Breast epithelium (tissue), 4 donors: ENCODE results near the gene MTRR. TPM values are rescaled to one million over a fixed set of nuclear protein-coding genes. Genes with fewer than 3 reads are reported as not detected.

Experiments used
- DNase-seq, 2 donors: peaks; one replicate each; pipeline ENCODE4 v3.0.0-alpha.2; 2019; ENCODE audit warnings: low spot score in 2 of 2
- H3K27ac ChIP-seq, 2 donors: fragments of 200-600 bp; sonication (generic) in 1 of 2; one replicate each; pipeline ENCODE4 v1.5.1; 2016 to 2019; ENCODE audit warnings: mild to moderate bottlenecking in 1 of 2
- H3K27me3 ChIP-seq, 2 donors: fragments of 200-600 bp; sonication (generic) in 1 of 2; one replicate each; pipeline versions ENCODE4 v1.5.1 to v1.6.0; 2017 to 2019; ENCODE audit warnings: control low read depth in 1 of 2, mild to moderate bottlenecking in 1 of 2
- H3K36me3 ChIP-seq: fragments of 200-600 bp; one replicate; pipeline ENCODE4 v1.5.1; 2019
- H3K4me1 ChIP-seq, 2 donors: fragments of 200-600 bp; sonication (generic); one replicate each; pipeline ENCODE4 v1.5.1; 2016 to 2019; ENCODE audit warnings: control low read depth in 1 of 2
- H3K4me3 ChIP-seq, 3 donors: fragments of 200-600 bp; sonication (generic); 1 replicate in 2 of 3; 2 replicates in 1 of 3; pipeline ENCODE4 v1.5.1; 2016 to 2019; ENCODE audit warnings: mild to moderate bottlenecking in 3 of 3, moderate library complexity in 2 of 3
- H3K9me3 ChIP-seq, 2 donors: fragments of 200-600 bp; sonication (generic) in 1 of 2; one replicate each; pipeline ENCODE4 v1.5.1; 2016 to 2019; ENCODE audit warnings: control low read depth in 1 of 2
- CTCF ChIP-seq, 3 donors: fragments of 450-650 bp; IDR thresholded peaks; one replicate each; pipeline ENCODE4 v1.5.1; 2016 to 2017; ENCODE audit warnings: antibody characterized with exemption in 3 of 3, mild to moderate bottlenecking in 3 of 3, moderate library complexity in 3 of 3
- POLR2A ChIP-seq: fragments of 450-650 bp; IDR thresholded peaks from one replicate; pipeline ENCODE4 v1.6.1; 2016; ENCODE audit warnings: antibody characterized with exemption, mild to moderate bottlenecking, moderate library complexity
- POLR2AphosphoS5 ChIP-seq, 3 donors: sonication (generic); formaldehyde crosslinking; IDR thresholded peaks; one replicate each; pipeline ENCODE4 v1.6.1; 2017; ENCODE audit warnings: antibody characterized with exemption in 3 of 3
- intact Hi-C: fragments of 100-400 bp; cut with DNase I; formaldehyde crosslinking; loops from one replicate; pipeline ENCODE4 v1.15.1; 2023; ENCODE audit warnings: low total_unique reads
- total RNA-seq, 3 donors: library from RNA; depleted of rRNA; stranded (reverse); fragments of >200 nt; gene quantifications; one replicate each; pipeline ENCODE4 v1.1.0, GENCODE V29; 2016

Gene MTRR
- total RNA-seq, 3 donors from 2014 or later, result 45.8 to 69.5 (median 57.7) TPM

GRCh38 chr5:7856855-7857254, 12.1 kb upstream of the MTRR start:
- Histone ChIP-seq H3K36me3 (no peaks in the 10 kb centered on the region), H3K9me3 (no peaks in the 10 kb centered on the region), H3K27ac (no peak overlapping the region), H3K4me3 (no peak overlapping the region), H3K27me3 (no peaks in the 10 kb centered on the region), H3K4me1 (no peaks in the 10 kb centered on the region)
- no peak for DNase-seq
- intact Hi-C loops, result no loop called here
- TF ChIP-seq POLR2AphosphoS5 (IDR thresholded peaks at IDR 0.05) (no peak), POLR2A (no peak), CTCF (IDR thresholded peaks at IDR 0.05) (peak; percentile 21 to 34 (median 23))

- DNase-seq, result no peak
- Histone ChIP-seq H3K27ac (no peak overlapping the region), H3K36me3 (peaks cover 1% of the 10 kb centered on the region), H3K27me3 (no peaks in the 10 kb centered on the region), H3K4me1 (no peaks in the 10 kb centered on the region), H3K4me3 (no peak overlapping the region), H3K9me3 (no peaks in the 10 kb centered on the region)
- intact Hi-C loops, result no loop called here
- TF ChIP-seq POLR2A, result no peak
Measured at GRCh38 chr5:7857361-7857760, 11.6 kb upstream of the MTRR start.

- intact Hi-C loops, result no loop called here
- H3K36me3 ChIP-seq, result peaks cover 4% of the 10 kb centered on the region
Measured at GRCh38 chr5:7857926-7858632, 10.9 kb upstream of the MTRR start.

GRCh38 chr5:7866196-7866595, 2.8 kb upstream of the MTRR start:
- no peak for DNase-seq
- H3K4me1 ChIP-seq, result no peaks in the 10 kb centered on the region
- no peak for TF ChIP-seq POLR2AphosphoS5 (IDR thresholded peaks at IDR 0.05)
- H3K4me3 ChIP-seq, result no peak overlapping the region
- H3K36me3 ChIP-seq, result peaks cover 4% of the 10 kb centered on the region
- intact Hi-C loops, result no loop called here
- H3K9me3 ChIP-seq, result no peaks in the 10 kb centered on the region
- no peak overlapping the region for H3K27ac ChIP-seq
- H3K27me3 ChIP-seq, result no peaks in the 10 kb centered on the region

More at GRCh38 chr5:7857926-7858632, 10.9 kb upstream of the MTRR start:
- H3K4me3 ChIP-seq, result no peak overlapping the region
- H3K9me3 ChIP-seq, result no peaks in the 10 kb centered on the region
- no peak overlapping the region for H3K27ac ChIP-seq
- no peak for TF ChIP-seq POLR2AphosphoS5 (IDR thresholded peaks at IDR 0.05)
- TF ChIP-seq CTCF (IDR thresholded peaks at IDR 0.05), result no peak
- TF ChIP-seq POLR2A, result no peak
- H3K4me1 ChIP-seq, result no peaks in the 10 kb centered on the region
- DNase-seq, result no peak
- H3K27me3 ChIP-seq, result no peaks in the 10 kb centered on the region

GRCh38 chr5:7867260-7867659, 1.7 kb upstream of the MTRR start:
- peaks cover 3% of the 10 kb centered on the region for H3K36me3 ChIP-seq
- no peak overlapping the region for H3K27ac ChIP-seq
- H3K4me1 ChIP-seq, result no peaks in the 10 kb centered on the region
- H3K4me3 ChIP-seq, result no peak overlapping the region
- H3K9me3 ChIP-seq, result no peaks in the 10 kb centered on the region
- no peaks in the 10 kb centered on the region for H3K27me3 ChIP-seq
- DNase-seq, result no peak
- intact Hi-C loops, result no loop called here
- no peak for TF ChIP-seq POLR2AphosphoS5 (IDR thresholded peaks at IDR 0.05)
- no peak for TF ChIP-seq CTCF (IDR thresholded peaks at IDR 0.05)
- TF ChIP-seq POLR2A, result no peak

GRCh38 chr5:7868427-7868772, 548 bp upstream of the MTRR start:
- Histone ChIP-seq H3K27ac (peak overlapping the region; percentile 73 to 83), H3K36me3 (no peaks in the 10 kb centered on the region)

More at GRCh38 chr5:7868427-7868772, 548 bp upstream of the MTRR start:
- DNase-seq, result no peak
- Histone ChIP-seq H3K9me3 (no peaks in the 10 kb centered on the region), H3K4me3 (peak overlapping the region; percentile 83 to 100 (median 100)), H3K27me3 (no peaks in the 10 kb centered on the region), H3K4me1 (no peaks in the 10 kb centered on the region)
- no peak for TF ChIP-seq CTCF (IDR thresholded peaks at IDR 0.05)
- TF ChIP-seq POLR2AphosphoS5 (IDR thresholded peaks at IDR 0.05), result no peak
- no peak for TF ChIP-seq POLR2A
- intact Hi-C loops, result no loop called here
